ENCODE measurements around the gene SLAMF9. TPM values are rescaled to one million over a fixed set of nuclear protein-coding genes. Genes with fewer than 3 reads are reported as not detected.

Gene SLAMF9
- total and polyA plus RNA-seq, 2 of the 8 experiments (the other 6 are each of a cell fraction or from before 2014, with no cell fraction given), result not detected

- no peak for TF ChIP-seq CTBP2 (IDR thresholded peaks at IDR 0.05; ENCODE audit: borderline replicate concordance, insufficient read depth, insufficient read length, low read length)
- no peak for TF ChIP-seq TEAD4 (IDR thresholded peaks at IDR 0.05; ENCODE audit: low read depth, low read length)
- no peak for TF ChIP-seq SRF (IDR thresholded peaks at IDR 0.05; ENCODE audit: low read depth, low read length)
- no peak for TF ChIP-seq SIN3A (conservative IDR thresholded peaks at IDR 0.05 in 1 of 2, IDR thresholded peaks at IDR 0.05 in 1 of 2; ENCODE audit: low read depth in 1 of 2, low read length in 2 of 2)
- TF ChIP-seq EZH2 (IDR thresholded peaks at IDR 0.05; ENCODE audit: low read depth, low read length, severe bottlenecking), result no peak
- TF ChIP-seq ATF2 (IDR thresholded peaks at IDR 0.05; ENCODE audit: low read length), result no peak
- TF ChIP-seq, protein P1, sequence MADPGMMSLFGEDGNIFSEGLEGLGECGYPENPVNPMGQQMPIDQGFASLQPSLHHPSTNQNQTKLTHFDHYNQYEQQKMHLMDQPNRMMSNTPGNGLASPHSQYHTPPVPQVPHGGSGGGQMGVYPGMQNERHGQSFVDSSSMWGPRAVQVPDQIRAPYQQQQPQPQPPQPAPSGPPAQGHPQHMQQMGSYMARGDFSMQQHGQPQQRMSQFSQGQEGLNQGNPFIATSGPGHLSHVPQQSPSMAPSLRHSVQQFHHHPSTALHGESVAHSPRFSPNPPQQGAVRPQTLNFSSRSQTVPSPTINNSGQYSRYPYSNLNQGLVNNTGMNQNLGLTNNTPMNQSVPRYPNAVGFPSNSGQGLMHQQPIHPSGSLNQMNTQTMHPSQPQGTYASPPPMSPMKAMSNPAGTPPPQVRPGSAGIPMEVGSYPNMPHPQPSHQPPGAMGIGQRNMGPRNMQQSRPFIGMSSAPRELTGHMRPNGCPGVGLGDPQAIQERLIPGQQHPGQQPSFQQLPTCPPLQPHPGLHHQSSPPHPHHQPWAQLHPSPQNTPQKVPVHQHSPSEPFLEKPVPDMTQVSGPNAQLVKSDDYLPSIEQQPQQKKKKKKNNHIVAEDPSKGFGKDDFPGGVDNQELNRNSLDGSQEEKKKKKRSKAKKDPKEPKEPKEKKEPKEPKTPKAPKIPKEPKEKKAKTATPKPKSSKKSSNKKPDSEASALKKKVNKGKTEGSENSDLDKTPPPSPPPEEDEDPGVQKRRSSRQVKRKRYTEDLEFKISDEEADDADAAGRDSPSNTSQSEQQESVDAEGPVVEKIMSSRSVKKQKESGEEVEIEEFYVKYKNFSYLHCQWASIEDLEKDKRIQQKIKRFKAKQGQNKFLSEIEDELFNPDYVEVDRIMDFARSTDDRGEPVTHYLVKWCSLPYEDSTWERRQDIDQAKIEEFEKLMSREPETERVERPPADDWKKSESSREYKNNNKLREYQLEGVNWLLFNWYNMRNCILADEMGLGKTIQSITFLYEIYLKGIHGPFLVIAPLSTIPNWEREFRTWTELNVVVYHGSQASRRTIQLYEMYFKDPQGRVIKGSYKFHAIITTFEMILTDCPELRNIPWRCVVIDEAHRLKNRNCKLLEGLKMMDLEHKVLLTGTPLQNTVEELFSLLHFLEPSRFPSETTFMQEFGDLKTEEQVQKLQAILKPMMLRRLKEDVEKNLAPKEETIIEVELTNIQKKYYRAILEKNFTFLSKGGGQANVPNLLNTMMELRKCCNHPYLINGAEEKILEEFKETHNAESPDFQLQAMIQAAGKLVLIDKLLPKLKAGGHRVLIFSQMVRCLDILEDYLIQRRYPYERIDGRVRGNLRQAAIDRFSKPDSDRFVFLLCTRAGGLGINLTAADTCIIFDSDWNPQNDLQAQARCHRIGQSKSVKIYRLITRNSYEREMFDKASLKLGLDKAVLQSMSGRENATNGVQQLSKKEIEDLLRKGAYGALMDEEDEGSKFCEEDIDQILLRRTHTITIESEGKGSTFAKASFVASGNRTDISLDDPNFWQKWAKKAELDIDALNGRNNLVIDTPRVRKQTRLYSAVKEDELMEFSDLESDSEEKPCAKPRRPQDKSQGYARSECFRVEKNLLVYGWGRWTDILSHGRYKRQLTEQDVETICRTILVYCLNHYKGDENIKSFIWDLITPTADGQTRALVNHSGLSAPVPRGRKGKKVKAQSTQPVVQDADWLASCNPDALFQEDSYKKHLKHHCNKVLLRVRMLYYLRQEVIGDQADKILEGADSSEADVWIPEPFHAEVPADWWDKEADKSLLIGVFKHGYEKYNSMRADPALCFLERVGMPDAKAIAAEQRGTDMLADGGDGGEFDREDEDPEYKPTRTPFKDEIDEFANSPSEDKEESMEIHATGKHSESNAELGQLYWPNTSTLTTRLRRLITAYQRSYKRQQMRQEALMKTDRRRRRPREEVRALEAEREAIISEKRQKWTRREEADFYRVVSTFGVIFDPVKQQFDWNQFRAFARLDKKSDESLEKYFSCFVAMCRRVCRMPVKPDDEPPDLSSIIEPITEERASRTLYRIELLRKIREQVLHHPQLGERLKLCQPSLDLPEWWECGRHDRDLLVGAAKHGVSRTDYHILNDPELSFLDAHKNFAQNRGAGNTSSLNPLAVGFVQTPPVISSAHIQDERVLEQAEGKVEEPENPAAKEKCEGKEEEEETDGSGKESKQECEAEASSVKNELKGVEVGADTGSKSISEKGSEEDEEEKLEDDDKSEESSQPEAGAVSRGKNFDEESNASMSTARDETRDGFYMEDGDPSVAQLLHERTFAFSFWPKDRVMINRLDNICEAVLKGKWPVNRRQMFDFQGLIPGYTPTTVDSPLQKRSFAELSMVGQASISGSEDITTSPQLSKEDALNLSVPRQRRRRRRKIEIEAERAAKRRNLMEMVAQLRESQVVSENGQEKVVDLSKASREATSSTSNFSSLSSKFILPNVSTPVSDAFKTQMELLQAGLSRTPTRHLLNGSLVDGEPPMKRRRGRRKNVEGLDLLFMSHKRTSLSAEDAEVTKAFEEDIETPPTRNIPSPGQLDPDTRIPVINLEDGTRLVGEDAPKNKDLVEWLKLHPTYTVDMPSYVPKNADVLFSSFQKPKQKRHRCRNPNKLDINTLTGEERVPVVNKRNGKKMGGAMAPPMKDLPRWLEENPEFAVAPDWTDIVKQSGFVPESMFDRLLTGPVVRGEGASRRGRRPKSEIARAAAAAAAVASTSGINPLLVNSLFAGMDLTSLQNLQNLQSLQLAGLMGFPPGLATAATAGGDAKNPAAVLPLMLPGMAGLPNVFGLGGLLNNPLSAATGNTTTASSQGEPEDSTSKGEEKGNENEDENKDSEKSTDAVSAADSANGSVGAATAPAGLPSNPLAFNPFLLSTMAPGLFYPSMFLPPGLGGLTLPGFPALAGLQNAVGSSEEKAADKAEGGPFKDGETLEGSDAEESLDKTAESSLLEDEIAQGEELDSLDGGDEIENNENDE (IDR thresholded peaks at IDR 0.05; ENCODE audit: insufficient replicate concordance, low read length), result no peak
- TF ChIP-seq GABPA (IDR thresholded peaks at IDR 0.05; ENCODE audit: borderline replicate concordance, insufficient read depth, low read length), result no peak
- TF ChIP-seq FOSL1 (IDR thresholded peaks at IDR 0.05; ENCODE audit: insufficient read depth, low read depth, low read length), result no peak
These were observed 3.0 kb downstream of the SLAMF9 start (continued) for GRCh38 chr1:159951016-159951415.

Measured in H1 (cell line).